ENCODE results near the gene CPLANE2.

GRCh38 chr1:16224472-16224871, 12.5 kb downstream of the CPLANE2 start:
- TF ChIP-seq, protein P1, sequence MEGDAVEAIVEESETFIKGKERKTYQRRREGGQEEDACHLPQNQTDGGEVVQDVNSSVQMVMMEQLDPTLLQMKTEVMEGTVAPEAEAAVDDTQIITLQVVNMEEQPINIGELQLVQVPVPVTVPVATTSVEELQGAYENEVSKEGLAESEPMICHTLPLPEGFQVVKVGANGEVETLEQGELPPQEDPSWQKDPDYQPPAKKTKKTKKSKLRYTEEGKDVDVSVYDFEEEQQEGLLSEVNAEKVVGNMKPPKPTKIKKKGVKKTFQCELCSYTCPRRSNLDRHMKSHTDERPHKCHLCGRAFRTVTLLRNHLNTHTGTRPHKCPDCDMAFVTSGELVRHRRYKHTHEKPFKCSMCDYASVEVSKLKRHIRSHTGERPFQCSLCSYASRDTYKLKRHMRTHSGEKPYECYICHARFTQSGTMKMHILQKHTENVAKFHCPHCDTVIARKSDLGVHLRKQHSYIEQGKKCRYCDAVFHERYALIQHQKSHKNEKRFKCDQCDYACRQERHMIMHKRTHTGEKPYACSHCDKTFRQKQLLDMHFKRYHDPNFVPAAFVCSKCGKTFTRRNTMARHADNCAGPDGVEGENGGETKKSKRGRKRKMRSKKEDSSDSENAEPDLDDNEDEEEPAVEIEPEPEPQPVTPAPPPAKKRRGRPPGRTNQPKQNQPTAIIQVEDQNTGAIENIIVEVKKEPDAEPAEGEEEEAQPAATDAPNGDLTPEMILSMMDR (IDR thresholded peaks at IDR 0.05) = no peak
- no peak for TF ChIP-seq EZH2phosphoT487 (IDR thresholded peaks at IDR 0.05)

Data from neural progenitor cell (in vitro differentiated cells).